Endodermal cell (in vitro differentiated cells): ENCODE results near the gene SLC4A1. TPM values are rescaled to one million over a fixed set of nuclear protein-coding genes. Genes with fewer than 3 reads are reported as not detected.

ENCODE experiments used
- DNase-seq: peaks from one replicate; pipeline ENCODE4 v3.0.0-alpha.2; 2017
- H3K27ac ChIP-seq: 2 replicates; pipeline ENCODE4 v1.5.1; 2013; ENCODE audit warnings: mild to moderate bottlenecking, low read depth, low read length, moderate library complexity
- H3K27me3 ChIP-seq: 2 replicates; pipeline ENCODE4 v1.6.1; 2013; ENCODE audit warnings: mild to moderate bottlenecking, low read length, moderate library complexity; ENCODE audit not compliant: insufficient read depth, control insufficient read depth, poor library complexity, severe bottlenecking
- H3K36me3 ChIP-seq: 2 replicates; pipeline ENCODE4 v1.7.0; 2013; ENCODE audit warnings: mild to moderate bottlenecking, low read length, moderate library complexity; ENCODE audit not compliant: control insufficient read depth, insufficient read depth
- H3K4me1 ChIP-seq: one replicate; pipeline ENCODE4 v1.7.0; 2013; ENCODE audit warnings: low read length; ENCODE audit not compliant: control insufficient read depth, insufficient read depth
- H3K4me3 ChIP-seq: 2 replicates; pipeline ENCODE4 v1.5.1; 2013; ENCODE audit warnings: mild to moderate bottlenecking, low read length, moderate library complexity
- H3K9ac ChIP-seq: 2 replicates; pipeline ENCODE4 v1.6.1; 2013; ENCODE audit warnings: mild to moderate bottlenecking, low read length, moderate library complexity; ENCODE audit not compliant: poor library complexity, severe bottlenecking; ENCODE audit errors: extremely low read depth
- H3K9me3 ChIP-seq: 2 replicates; pipeline ENCODE4 v1.6.1; 2013; ENCODE audit warnings: mild to moderate bottlenecking, low read length, moderate library complexity; ENCODE audit not compliant: control insufficient read depth
- H3K27ac Mint-ChIP-seq: 2 replicates; pipeline ENCODE4 v1.8.0; 2020; ENCODE audit warnings: mixed read lengths
- H3K27me3 Mint-ChIP-seq: 2 replicates; pipeline ENCODE4 v1.8.0; 2021; ENCODE audit warnings: mild to moderate bottlenecking, mixed read lengths; ENCODE audit not compliant: insufficient read depth
- H3K36me3 Mint-ChIP-seq: 2 replicates; pipeline ENCODE4 v1.8.0; 2020; ENCODE audit warnings: low read depth, mixed read lengths
- H3K4me1 Mint-ChIP-seq: 2 replicates; pipeline ENCODE4 v1.8.0; 2020; ENCODE audit warnings: mixed read lengths
- H3K4me3 Mint-ChIP-seq: 2 replicates; pipeline ENCODE4 v1.8.0; 2020; ENCODE audit warnings: mild to moderate bottlenecking, moderate library complexity, mixed read lengths
- H3K9me3 Mint-ChIP-seq: 2 replicates; pipeline ENCODE4 v1.8.0; 2020; ENCODE audit warnings: mild to moderate bottlenecking, mixed read lengths
- WGBS, 2 experiments: methylation state at CpG; one replicate each; pipeline versions ENCODE4 v1.1.5 to v1.1.7; 2013; ENCODE audit warnings: missing lambda C conversion rate in 2 of 2, mixed read lengths in 1 of 2; ENCODE audit not compliant: insufficient coverage in 1 of 2, insufficient read length in 1 of 2; 5-methylcytosine and 5-hydroxymethylcytosine counted together
- long read RNA-seq, 4 experiments: library from polyadenylated mRNA in 2 of 4; library from RNA in 1 of 4; library from capped mRNA in 1 of 4; stranded (forward) in 3 of 4; unstranded in 1 of 4; transcript quantifications; one replicate each; pipeline ENCODE4 v2.0.0, GENCODE V29; 2020 to 2021; ENCODE audit warnings: inconsistent platforms in 1 of 4
- polyA plus RNA-seq, 2 experiments: library from polyadenylated mRNA; stranded (reverse); fragments of 50-300 nt; gene quantifications; one replicate each; pipeline ENCODE4 v1.2.3, GENCODE V29; 2013
- total RNA-seq, 2 donors: library from RNA; stranded (reverse); fragmentation: NEBNext Ultra II Directional in 1 of 2; extraction: Animal tissue kit (Norgen Biotek cat#: 25700) in 1 of 2; gene quantifications; 2 replicates in 1 of 2; 3 replicates in 1 of 2; pipeline ENCODE4 v1.2.1, GENCODE V29; 2021
- TF ChIP-seq, protein P1 (sequence below): fragments of 200-600 bp; sonication (generic); conservative IDR thresholded peaks from 2 replicates; pipeline ENCODE4 v1.5.0; 2021; ENCODE audit warnings: antibody characterized with exemption, mild to moderate bottlenecking

The SLC4A1 gene
- total RNA-seq, result under 1 TPM in 1 of 2 donors, not detected in 1; 0.04 TPM
- polyA plus RNA-seq (2013, experiment 1 of 2), result not detected
- polyA plus RNA-seq (2013, experiment 2 of 2), result 0.04 TPM
- long read RNA-seq, experiment 1, result 0 reads
- long read RNA-seq, experiment 2, result 0 reads
- long read RNA-seq, experiment 3, result 0 reads
- long read RNA-seq, experiment 4, result 0 reads

DNA sequence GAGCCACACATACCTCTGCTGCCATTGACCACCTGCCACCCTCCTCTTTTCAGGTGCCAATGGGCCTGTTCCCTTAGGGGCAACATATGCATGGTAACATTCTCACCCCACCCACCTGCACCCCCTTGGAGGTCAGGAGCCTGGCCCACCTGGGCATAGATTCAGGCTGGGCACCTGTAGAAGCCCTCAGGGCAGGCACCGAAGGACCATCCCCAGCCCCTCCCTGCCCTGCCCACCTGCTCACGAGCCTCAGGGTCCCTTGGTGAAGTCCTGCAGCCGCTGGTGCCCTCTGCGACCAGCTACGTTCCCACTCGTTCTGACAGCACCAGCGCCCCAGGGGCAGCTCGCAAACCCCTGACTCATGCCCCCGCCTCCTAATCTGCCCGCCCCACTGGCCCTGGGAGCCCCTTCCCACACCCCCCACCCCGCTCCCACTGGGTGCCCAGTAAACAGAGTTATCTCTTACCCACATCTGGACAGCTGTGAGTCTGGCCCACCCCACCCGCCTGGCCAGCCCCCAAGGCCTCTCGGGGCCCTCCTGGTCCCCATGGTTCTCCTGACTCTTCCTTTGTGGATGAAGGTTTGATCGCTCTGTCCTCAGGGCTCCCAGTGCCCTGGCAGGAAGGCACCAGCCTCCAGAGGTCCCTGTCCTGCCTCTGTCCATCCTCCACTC, at the start of gene SLC4A1:
Gene SLC4A1, minus strand, starts transcription at position 318 of the 673 bp plus-strand sequence. CDS start 5,269 bp downstream, outside the sequence.
- 86 to 90% methylated on average over 7 to 13 of the region's 14 CpGs for WGBS, 2 experiments
- Histone ChIP-seq H3K4me1 (peaks cover 3% of the 10 kb centered on the region), H3K9ac (no peak within 1 kb of the TSS), H3K4me3 (no peak within 1 kb of the TSS), H3K27ac (peak within 1 kb of the TSS; percentile 44), H3K27me3 (no peaks in the 10 kb centered on the region), H3K9me3 (no peaks in the 10 kb centered on the region), H3K36me3 (no peaks in the 10 kb centered on the region)
- H3K9me3 Mint-ChIP-seq, result no peaks in the 10 kb centered on the region
- H3K4me1 Mint-ChIP-seq, result peaks cover 12% of the 10 kb centered on the region
- DNase-seq, result no peak
- no peaks in the 10 kb centered on the region for H3K36me3 Mint-ChIP-seq
- H3K27ac Mint-ChIP-seq, result no peak within 1 kb of the TSS
- TF ChIP-seq, protein P1, sequence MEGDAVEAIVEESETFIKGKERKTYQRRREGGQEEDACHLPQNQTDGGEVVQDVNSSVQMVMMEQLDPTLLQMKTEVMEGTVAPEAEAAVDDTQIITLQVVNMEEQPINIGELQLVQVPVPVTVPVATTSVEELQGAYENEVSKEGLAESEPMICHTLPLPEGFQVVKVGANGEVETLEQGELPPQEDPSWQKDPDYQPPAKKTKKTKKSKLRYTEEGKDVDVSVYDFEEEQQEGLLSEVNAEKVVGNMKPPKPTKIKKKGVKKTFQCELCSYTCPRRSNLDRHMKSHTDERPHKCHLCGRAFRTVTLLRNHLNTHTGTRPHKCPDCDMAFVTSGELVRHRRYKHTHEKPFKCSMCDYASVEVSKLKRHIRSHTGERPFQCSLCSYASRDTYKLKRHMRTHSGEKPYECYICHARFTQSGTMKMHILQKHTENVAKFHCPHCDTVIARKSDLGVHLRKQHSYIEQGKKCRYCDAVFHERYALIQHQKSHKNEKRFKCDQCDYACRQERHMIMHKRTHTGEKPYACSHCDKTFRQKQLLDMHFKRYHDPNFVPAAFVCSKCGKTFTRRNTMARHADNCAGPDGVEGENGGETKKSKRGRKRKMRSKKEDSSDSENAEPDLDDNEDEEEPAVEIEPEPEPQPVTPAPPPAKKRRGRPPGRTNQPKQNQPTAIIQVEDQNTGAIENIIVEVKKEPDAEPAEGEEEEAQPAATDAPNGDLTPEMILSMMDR, result no peak
- H3K27me3 Mint-ChIP-seq, result peaks cover 6% of the 10 kb centered on the region
- no peak within 1 kb of the TSS for H3K4me3 Mint-ChIP-seq

DNA sequence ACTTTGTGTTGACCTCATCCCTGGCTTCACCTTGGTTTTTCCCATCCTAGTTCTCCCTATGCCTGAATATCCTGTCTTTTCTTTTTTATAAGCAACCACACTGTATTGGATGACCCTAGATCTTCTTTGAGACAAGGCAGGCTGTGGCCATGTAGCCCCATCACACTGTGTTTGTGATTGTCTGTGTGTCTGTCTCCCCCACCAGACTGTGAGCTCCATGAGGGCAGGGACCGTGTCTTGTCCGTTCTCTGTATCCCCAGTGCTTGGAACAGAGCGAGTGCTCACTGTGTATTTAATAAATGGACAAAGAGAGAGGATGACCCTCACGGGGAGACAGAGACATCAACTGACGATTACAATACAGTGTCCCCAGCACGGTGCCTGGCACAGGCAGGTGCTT, 49.6 kb upstream of the SLC4A1 start:
- H3K27me3 ChIP-seq, result peaks cover 20% of the 10 kb centered on the region
- Mint-ChIP-seq H3K27me3 (peaks cover 28% of the 10 kb centered on the region), H3K27ac (no peak overlapping the region), H3K4me1 (peaks cover 11% of the 10 kb centered on the region), H3K9me3 (no peaks in the 10 kb centered on the region), H3K4me3 (no peak overlapping the region), H3K36me3 (peaks cover 21% of the 10 kb centered on the region)
- WGBS, 2 experiments, result 94 to 98% methylated on average over 6 of the region's 6 CpGs
- no peaks in the 10 kb centered on the region for H3K4me1 ChIP-seq
- H3K9ac ChIP-seq, result no peak overlapping the region
- TF ChIP-seq, protein P1, result no peak
- H3K27ac ChIP-seq, result no peak overlapping the region
- no peak for DNase-seq
- no peak overlapping the region for H3K4me3 ChIP-seq
- no peaks in the 10 kb centered on the region for H3K9me3 ChIP-seq
- peaks cover 29% of the 10 kb centered on the region for H3K36me3 ChIP-seq

DNA sequence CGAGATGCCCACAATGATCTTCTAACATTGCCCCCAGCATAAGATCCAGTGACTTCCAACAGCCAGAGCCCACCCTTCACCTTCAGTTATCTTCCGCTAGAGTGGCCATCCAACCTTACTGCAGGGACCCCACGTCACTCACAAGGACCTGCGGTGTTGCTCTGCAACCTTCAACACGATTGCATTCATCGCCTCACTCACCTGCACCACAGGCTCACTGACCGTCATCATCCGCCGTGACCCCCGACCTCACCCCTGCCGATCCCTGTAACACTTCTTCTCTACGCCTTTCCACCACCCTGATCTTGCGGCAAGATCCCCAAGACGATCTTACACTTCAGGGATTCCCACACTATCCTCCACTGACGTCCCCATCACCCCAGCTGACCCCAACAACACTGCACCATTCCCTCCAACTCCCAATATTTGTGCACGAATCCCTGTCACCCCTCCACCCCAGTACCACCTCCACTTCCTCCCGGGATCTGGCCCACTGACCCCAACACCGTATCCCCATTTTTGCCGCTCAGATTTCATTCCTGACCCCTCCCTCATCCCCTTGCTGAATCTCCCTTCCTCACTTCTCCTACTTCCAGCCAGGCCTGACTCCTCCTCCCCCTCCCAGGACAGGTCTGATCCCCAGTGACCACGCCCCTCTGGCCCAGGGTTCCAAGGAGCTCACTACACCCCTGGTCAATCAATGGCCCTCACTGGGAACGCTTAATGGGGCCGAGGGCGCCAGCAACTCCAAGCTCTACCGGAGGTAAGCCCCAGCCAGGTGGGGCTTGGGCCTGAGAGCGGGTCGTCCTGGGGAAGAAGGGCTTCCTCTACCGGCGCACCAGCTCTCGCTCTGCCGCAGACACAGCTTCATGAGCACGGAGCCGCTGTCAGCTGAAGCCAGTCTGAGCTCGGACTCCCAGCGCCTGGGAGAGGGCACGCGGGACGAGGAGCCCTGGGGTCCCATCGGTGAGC, 48.1 kb upstream of the SLC4A1 start:
- no peaks in the 10 kb centered on the region for H3K9me3 Mint-ChIP-seq
- Histone ChIP-seq H3K36me3 (peaks cover 16% of the 10 kb centered on the region), H3K9me3 (no peaks in the 10 kb centered on the region), H3K27me3 (peaks cover 20% of the 10 kb centered on the region), H3K27ac (no peak overlapping the region), H3K9ac (peak overlapping the region; percentile 23), H3K4me1 (no peaks in the 10 kb centered on the region), H3K4me3 (peak overlapping the region; percentile 76)
- peak overlapping the region; percentile 56 for H3K4me3 Mint-ChIP-seq
- H3K4me1 Mint-ChIP-seq, result peaks cover 11% of the 10 kb centered on the region
- peaks cover 34% of the 10 kb centered on the region for H3K27me3 Mint-ChIP-seq
- peaks cover 6% of the 10 kb centered on the region for H3K36me3 Mint-ChIP-seq
- peak overlapping the region; percentile 3 for H3K27ac Mint-ChIP-seq
- 6 to 13% methylated on average over 22 to 38 of the region's 38 CpGs for WGBS, 2 experiments
- peak; percentile 99 for DNase-seq
- TF ChIP-seq, protein P1, result no peak
